HUES6 (cell line): Measurements from ENCODE around the gene GAREM1.

Experiments
- H3K27ac ChIP-seq: 2 replicates; pipeline ENCODE4 v1.7.0; 2013; ENCODE audit warnings: low read depth, mild to moderate bottlenecking, low read length, inconsistent platforms
- H3K27me3 ChIP-seq: 2 replicates; pipeline ENCODE4 v1.6.1; 2013; ENCODE audit warnings: low read length; ENCODE audit not compliant: control insufficient read depth, insufficient read depth
- H3K36me3 ChIP-seq: 2 replicates; pipeline ENCODE4 v1.6.1; 2013; ENCODE audit warnings: low read length; ENCODE audit not compliant: control insufficient read depth, insufficient read depth
- H3K4me1 ChIP-seq: 2 replicates; pipeline ENCODE4 v1.6.1; 2013; ENCODE audit warnings: low read length; ENCODE audit not compliant: control insufficient read depth, insufficient read depth
- H3K4me3 ChIP-seq: 2 replicates; pipeline ENCODE4 v1.5.1; 2013; ENCODE audit warnings: low read depth, low read length
- H3K9ac ChIP-seq: one replicate; pipeline ENCODE4 v1.6.1; 2013; ENCODE audit warnings: mild to moderate bottlenecking, low read length
- H3K9me3 ChIP-seq: 2 replicates; pipeline ENCODE4 v1.6.1; 2013; ENCODE audit warnings: low read depth, low read length; ENCODE audit not compliant: control insufficient read depth, insufficient read depth

GAREM1 gene

DNA sequence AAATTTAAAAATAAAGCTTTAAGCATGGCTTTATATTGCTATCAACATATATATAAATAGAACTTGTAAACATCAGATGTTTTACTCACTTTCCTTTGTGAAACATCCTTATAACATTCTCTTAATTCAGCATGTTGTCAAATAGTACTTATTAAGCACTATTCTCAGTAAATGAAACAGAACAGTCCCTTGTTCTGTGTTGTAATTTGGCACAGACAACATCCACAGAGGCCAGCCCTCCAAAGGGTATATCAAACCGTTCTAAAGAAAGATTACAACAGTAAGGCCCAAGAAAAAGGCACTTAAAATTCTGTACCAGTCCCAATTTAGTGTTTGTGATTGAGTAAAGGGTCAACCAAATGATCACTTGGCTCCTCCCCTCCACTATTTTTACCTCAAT is 46.0 kb downstream of the GAREM1 start:
- Histone ChIP-seq H3K27me3 (no peaks in the 10 kb centered on the region), H3K4me1 (no peaks in the 10 kb centered on the region; the same call in 1 of the 2 replicates), H3K9me3 (no peaks in the 10 kb centered on the region), H3K9ac (no peak overlapping the region), H3K27ac (no peak overlapping the region), H3K36me3 (no peaks in the 10 kb centered on the region), H3K4me3 (no peak overlapping the region)

- Histone ChIP-seq H3K9ac (no peak overlapping the region), H3K9me3 (no peaks in the 10 kb centered on the region), H3K4me3 (no peak overlapping the region), H3K4me1 (no peaks in the 10 kb centered on the region; the same call in 1 of the 2 replicates), H3K36me3 (no peaks in the 10 kb centered on the region), H3K27ac (no peak overlapping the region), H3K27me3 (no peaks in the 10 kb centered on the region)
Measured at GRCh38 chr18:32422978-32423740, 47.5 kb downstream of the GAREM1 start.

GRCh38 chr18:32422201-32422600 is 48.5 kb downstream of the GAREM1 start:
- Histone ChIP-seq H3K27me3 (no peaks in the 10 kb centered on the region), H3K9me3 (no peaks in the 10 kb centered on the region), H3K4me1 (no peaks in the 10 kb centered on the region), H3K9ac (no peak overlapping the region), H3K4me3 (no peak overlapping the region), H3K36me3 (no peaks in the 10 kb centered on the region), H3K27ac (no peak overlapping the region)

DNA sequence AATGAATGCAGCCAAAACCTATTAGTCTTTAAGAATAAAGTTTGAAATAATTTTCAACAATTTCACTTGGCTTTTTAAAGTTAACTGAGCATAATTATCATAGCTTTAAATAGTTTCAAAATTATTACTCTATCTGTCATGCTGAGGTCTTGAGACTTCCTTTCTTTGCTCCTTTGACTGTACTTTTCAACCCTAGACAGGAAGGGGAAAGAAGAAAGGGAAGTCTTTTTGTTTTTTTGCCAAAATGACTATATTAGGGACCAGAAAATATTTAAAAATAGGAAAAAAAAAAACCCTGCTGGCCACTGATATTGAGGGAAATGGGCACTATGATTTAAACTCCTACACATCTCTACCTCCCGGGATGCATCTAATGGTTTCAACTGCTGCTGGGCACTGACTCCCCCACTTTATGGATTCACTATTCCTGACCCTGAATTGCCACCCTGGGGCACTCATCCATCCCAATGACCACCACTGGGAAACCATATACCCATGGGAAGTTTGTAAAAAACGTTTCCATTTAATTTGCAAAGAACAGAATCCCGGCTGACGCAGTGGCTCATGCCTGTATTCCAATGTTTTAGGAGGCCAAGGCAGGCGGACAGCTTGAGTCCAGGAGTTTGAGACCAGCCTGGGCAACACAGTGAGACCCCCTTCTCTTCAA is 50.5 kb downstream of the GAREM1 start:
- no peaks in the 10 kb centered on the region for H3K27me3 ChIP-seq

DNA sequence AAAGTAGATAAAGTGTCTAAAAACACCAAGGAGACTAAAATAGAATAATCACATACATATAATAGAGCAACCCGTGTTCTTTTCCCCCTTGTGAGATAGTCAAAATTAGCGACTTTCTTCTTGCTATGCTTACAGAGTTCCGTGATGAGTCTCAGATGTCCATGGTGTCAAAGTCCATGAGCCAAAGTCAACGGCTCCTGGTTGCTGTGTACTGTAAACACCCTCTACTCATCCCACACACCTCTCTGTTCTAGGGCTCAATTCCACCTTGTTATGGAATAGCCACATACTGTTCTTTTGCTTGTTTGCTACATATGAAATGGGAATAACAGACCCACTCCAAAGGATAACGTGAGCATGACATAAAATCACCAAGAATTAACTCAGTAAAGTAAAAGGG is 52.5 kb downstream of the GAREM1 start:
- H3K4me3 ChIP-seq = no peak overlapping the region
- no peaks in the 10 kb centered on the region for H3K9me3 ChIP-seq

More for the DNA sequence above, 50.5 kb downstream of the GAREM1 start:
- H3K27ac ChIP-seq = no peak overlapping the region
- no peaks in the 10 kb centered on the region for H3K36me3 ChIP-seq
- H3K9me3 ChIP-seq = no peaks in the 10 kb centered on the region
- H3K9ac ChIP-seq = no peak overlapping the region
- H3K4me3 ChIP-seq = no peak overlapping the region
- H3K4me1 ChIP-seq = no peaks in the 10 kb centered on the region

DNA sequence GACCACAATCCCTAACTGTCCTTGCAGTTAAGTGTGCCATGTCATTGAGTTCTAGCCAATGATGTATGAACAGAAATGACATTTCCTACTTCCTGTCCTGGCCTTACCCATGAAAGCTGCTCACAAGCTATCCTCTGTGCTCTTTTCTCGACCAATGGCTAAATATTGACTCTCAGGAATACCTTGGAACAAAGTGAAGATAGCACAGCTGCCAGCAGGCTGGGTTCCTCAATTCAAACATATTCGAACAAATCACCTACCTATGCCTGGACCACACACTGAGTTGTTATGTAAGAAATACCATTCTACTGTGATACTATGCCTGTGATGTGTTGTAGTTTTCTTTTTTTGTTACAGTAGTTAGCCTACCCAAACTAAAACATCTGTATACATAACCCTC is 65.1 kb downstream of the GAREM1 start:
- Histone ChIP-seq H3K36me3 (no peaks in the 10 kb centered on the region), H3K4me3 (no peak overlapping the region), H3K4me1 (peaks cover 3% of the 10 kb centered on the region; the same call in 1 of the 2 replicates), H3K9me3 (no peaks in the 10 kb centered on the region), H3K27me3 (no peaks in the 10 kb centered on the region), H3K9ac (no peak overlapping the region), H3K27ac (no peak overlapping the region)

More for the DNA sequence above, 52.5 kb downstream of the GAREM1 start:
- H3K9ac ChIP-seq = no peak overlapping the region
- no peaks in the 10 kb centered on the region for H3K4me1 ChIP-seq
- no peaks in the 10 kb centered on the region for H3K27me3 ChIP-seq
- H3K36me3 ChIP-seq = no peaks in the 10 kb centered on the region
- no peak overlapping the region for H3K27ac ChIP-seq

DNA sequence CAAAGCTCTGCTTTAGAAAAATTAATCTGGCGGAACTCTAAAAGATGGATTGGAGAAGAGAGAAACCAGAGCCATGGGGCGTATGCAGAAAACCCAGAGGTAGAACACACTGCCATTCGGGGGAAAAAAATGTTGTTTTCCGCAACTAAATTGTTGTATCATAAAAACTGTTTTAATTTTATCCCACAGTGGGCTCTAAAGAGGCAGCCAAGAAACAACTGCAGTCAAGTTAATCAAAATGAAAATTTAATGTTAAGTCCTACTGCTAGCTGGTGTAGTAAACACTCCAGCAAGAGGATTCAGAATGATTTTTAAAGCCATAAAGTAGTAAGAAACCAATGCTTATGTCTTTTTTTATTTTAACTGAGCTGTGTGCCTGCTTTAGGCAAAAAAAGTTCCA is 69.1 kb downstream of the GAREM1 start:
- Histone ChIP-seq H3K36me3 (no peaks in the 10 kb centered on the region), H3K27me3 (no peaks in the 10 kb centered on the region), H3K9ac (no peak overlapping the region), H3K27ac (no peak overlapping the region), H3K4me1 (peaks cover 3% of the 10 kb centered on the region; the same call in 1 of the 2 replicates), H3K9me3 (no peaks in the 10 kb centered on the region), H3K4me3 (no peak overlapping the region)

DNA sequence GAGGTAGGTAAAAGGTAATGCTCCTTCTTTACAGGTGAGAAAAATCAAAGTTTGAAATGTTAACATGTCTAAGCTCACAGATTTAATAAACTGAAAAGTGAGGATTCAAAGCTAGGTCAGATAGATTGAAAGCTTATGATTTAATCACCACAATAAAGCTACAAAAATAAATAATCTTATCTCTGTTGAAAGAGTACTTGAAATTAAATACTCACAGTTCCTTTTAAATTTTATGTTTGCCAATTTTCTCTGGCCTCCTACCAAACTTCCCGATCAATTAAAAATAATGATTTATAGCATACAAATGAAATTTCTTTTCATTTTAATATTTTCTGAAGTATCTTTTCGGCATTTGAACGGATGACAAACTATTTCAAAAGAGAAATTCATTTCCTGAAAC is 77.3 kb downstream of the GAREM1 start:
- H3K4me3 ChIP-seq = no peak overlapping the region
- H3K9ac ChIP-seq = no peak overlapping the region
- H3K36me3 ChIP-seq = no peaks in the 10 kb centered on the region
- no peaks in the 10 kb centered on the region for H3K27me3 ChIP-seq
- no peaks in the 10 kb centered on the region for H3K4me1 ChIP-seq
- no peak overlapping the region for H3K27ac ChIP-seq
- peaks cover 8% of the 10 kb centered on the region; the same call in 1 of the 2 replicates for H3K9me3 ChIP-seq

DNA sequence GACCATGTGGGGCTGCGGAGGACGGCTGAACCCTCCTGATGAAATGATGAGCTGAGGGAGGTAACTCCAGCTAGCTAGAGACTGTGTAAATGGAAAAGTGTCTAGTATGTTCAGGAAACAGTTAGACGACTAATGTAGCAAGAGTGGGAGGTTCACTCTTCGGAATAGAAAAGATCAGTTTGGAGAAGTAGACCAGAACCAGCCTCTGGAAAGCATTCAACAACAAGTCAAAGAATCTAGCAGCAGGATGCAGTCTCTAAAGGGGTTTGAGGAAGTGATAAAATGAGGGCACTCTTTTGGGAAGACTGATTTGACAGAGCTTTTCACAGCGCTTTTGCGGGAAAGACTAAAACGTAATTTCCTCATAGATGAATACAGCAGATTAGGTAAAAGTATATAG is 79.6 kb downstream of the GAREM1 start:
- no peaks in the 10 kb centered on the region for H3K36me3 ChIP-seq
- H3K27me3 ChIP-seq = no peaks in the 10 kb centered on the region
- no peaks in the 10 kb centered on the region for H3K4me1 ChIP-seq
- no peak overlapping the region for H3K9ac ChIP-seq
- peaks cover 8% of the 10 kb centered on the region; the same call in 1 of the 2 replicates for H3K9me3 ChIP-seq
- H3K4me3 ChIP-seq = no peak overlapping the region
- H3K27ac ChIP-seq = no peak overlapping the region

DNA sequence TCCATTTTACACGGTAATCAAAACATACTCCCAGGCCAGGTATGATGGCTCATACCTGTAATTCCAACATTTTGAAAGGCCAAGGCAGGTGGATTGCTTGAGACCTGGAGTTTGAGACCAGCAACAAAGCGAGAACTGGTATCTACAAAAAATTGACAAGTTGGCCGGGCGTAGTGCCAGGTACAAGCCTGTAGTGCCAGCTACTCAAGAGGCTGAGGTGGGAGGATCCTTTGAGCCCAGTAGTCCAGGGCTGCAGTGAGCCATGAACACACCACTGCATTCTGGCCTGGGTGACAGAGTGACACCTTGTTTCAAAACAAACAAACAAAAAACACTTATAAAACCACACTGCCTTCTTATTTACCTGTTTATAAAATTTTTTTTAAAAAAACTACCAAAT is 80.8 kb downstream of the GAREM1 start:
- Histone ChIP-seq H3K9me3 (peaks cover under 1% of the 10 kb centered on the region; the same call in 1 of the 2 replicates), H3K27me3 (no peaks in the 10 kb centered on the region), H3K9ac (no peak overlapping the region), H3K27ac (no peak overlapping the region), H3K4me3 (no peak overlapping the region), H3K36me3 (no peaks in the 10 kb centered on the region), H3K4me1 (no peaks in the 10 kb centered on the region)

- Histone ChIP-seq H3K4me1 (no peaks in the 10 kb centered on the region), H3K4me3 (no peak overlapping the region), H3K9ac (no peak overlapping the region), H3K27ac (no peak overlapping the region), H3K9me3 (no peaks in the 10 kb centered on the region), H3K36me3 (no peaks in the 10 kb centered on the region), H3K27me3 (no peaks in the 10 kb centered on the region)
Measured at GRCh38 chr18:32389191-32389590, 81.5 kb downstream of the GAREM1 start.
